Measurements from ENCODE around the gene NUMBL.
"Not testable (repeated sequence)": the region's sequence is repeated elsewhere in the genome, so short reads cannot be mapped to it uniquely, and the experiment has no call there.

The NUMBL gene

GRCh38 chr19:40659116-40659515 is 31.3 kb downstream of the NUMBL start:
- Histone ChIP-seq H3K36me3 (ENCODE audit: insufficient read depth) (no peaks in the 10 kb centered on the region), H2AFZ (ENCODE audit: low read depth) (no peak overlapping the region)

GRCh38 chr19:40658031-40658430 is 32.4 kb downstream of the NUMBL start:
- H3K4me1 ChIP-seq (ENCODE audit: low read depth, poor library complexity, severe bottlenecking), result no peaks in the 10 kb centered on the region
- H3K36me3 ChIP-seq (ENCODE audit: insufficient read depth), result no peaks in the 10 kb centered on the region
- H3K27me3 ChIP-seq (ENCODE audit: insufficient read depth, low read depth), result no peaks in the 10 kb centered on the region

More at GRCh38 chr19:40659116-40659515, 31.3 kb downstream of the NUMBL start:
- Histone ChIP-seq H4K20me1 (ENCODE audit: insufficient read depth) (no peaks in the 10 kb centered on the region), H3K27ac (no peak overlapping the region), H3K9ac (no peak overlapping the region), H3K4me3 (IDR thresholded peaks at IDR 0.05; ENCODE audit: insufficient read depth, low read depth, low read length) (no peak overlapping the region), H3K4me1 (ENCODE audit: low read depth, poor library complexity, severe bottlenecking) (no peaks in the 10 kb centered on the region), H3K27me3 (ENCODE audit: insufficient read depth, low read depth) (no peaks in the 10 kb centered on the region), H3K4me2 (no peak overlapping the region), H3K79me2 (ENCODE audit: insufficient read depth, low read depth) (no peaks in the 10 kb centered on the region)
- TF ChIP-seq, protein P1, sequence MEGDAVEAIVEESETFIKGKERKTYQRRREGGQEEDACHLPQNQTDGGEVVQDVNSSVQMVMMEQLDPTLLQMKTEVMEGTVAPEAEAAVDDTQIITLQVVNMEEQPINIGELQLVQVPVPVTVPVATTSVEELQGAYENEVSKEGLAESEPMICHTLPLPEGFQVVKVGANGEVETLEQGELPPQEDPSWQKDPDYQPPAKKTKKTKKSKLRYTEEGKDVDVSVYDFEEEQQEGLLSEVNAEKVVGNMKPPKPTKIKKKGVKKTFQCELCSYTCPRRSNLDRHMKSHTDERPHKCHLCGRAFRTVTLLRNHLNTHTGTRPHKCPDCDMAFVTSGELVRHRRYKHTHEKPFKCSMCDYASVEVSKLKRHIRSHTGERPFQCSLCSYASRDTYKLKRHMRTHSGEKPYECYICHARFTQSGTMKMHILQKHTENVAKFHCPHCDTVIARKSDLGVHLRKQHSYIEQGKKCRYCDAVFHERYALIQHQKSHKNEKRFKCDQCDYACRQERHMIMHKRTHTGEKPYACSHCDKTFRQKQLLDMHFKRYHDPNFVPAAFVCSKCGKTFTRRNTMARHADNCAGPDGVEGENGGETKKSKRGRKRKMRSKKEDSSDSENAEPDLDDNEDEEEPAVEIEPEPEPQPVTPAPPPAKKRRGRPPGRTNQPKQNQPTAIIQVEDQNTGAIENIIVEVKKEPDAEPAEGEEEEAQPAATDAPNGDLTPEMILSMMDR (conservative IDR thresholded peaks at IDR 0.05; ENCODE audit: low read depth, low read length), result no peak

GRCh38 chr19:40655684-40656083 is 34.8 kb downstream of the NUMBL start:
- H3K9ac ChIP-seq; H3K36me3 ChIP-seq (ENCODE audit: insufficient read depth): not testable (repeated sequence)

More at GRCh38 chr19:40658031-40658430, 32.4 kb downstream of the NUMBL start:
- no peak overlapping the region for H3K27ac ChIP-seq
- H3K4me3 ChIP-seq (IDR thresholded peaks at IDR 0.05; ENCODE audit: insufficient read depth, low read depth, low read length), result no peak overlapping the region
- H3K9ac ChIP-seq, result no peak overlapping the region
- TF ChIP-seq, protein P1 (conservative IDR thresholded peaks at IDR 0.05; ENCODE audit: low read depth, low read length), result no peak
- no peaks in the 10 kb centered on the region for H3K79me2 ChIP-seq (ENCODE audit: insufficient read depth, low read depth)
- H4K20me1 ChIP-seq (ENCODE audit: insufficient read depth), result no peaks in the 10 kb centered on the region
- no peak overlapping the region for H3K4me2 ChIP-seq
- H2AFZ ChIP-seq (ENCODE audit: low read depth), result no peak overlapping the region

GRCh38 chr19:40652303-40652702 is 38.1 kb downstream of the NUMBL start:
- H3K4me3 ChIP-seq (IDR thresholded peaks at IDR 0.05; ENCODE audit: insufficient read depth, low read depth, low read length); H3K79me2 ChIP-seq (ENCODE audit: insufficient read depth, low read depth); H3K9ac ChIP-seq; H3K4me2 ChIP-seq; H2AFZ ChIP-seq (ENCODE audit: low read depth); H4K20me1 ChIP-seq (ENCODE audit: insufficient read depth); H3K4me1 ChIP-seq (ENCODE audit: low read depth, poor library complexity, severe bottlenecking); H3K27ac ChIP-seq; H3K27me3 ChIP-seq (ENCODE audit: insufficient read depth, low read depth); H3K36me3 ChIP-seq (ENCODE audit: insufficient read depth): not testable (repeated sequence)

More at GRCh38 chr19:40655684-40656083, 34.8 kb downstream of the NUMBL start:
- not testable (repeated sequence) for H3K4me3 ChIP-seq (IDR thresholded peaks at IDR 0.05; ENCODE audit: insufficient read depth, low read depth, low read length); H3K4me1 ChIP-seq (ENCODE audit: low read depth, poor library complexity, severe bottlenecking); H3K79me2 ChIP-seq (ENCODE audit: insufficient read depth, low read depth); H3K27ac ChIP-seq; H2AFZ ChIP-seq (ENCODE audit: low read depth); H4K20me1 ChIP-seq (ENCODE audit: insufficient read depth); H3K4me2 ChIP-seq; H3K27me3 ChIP-seq (ENCODE audit: insufficient read depth, low read depth)

DNA sequence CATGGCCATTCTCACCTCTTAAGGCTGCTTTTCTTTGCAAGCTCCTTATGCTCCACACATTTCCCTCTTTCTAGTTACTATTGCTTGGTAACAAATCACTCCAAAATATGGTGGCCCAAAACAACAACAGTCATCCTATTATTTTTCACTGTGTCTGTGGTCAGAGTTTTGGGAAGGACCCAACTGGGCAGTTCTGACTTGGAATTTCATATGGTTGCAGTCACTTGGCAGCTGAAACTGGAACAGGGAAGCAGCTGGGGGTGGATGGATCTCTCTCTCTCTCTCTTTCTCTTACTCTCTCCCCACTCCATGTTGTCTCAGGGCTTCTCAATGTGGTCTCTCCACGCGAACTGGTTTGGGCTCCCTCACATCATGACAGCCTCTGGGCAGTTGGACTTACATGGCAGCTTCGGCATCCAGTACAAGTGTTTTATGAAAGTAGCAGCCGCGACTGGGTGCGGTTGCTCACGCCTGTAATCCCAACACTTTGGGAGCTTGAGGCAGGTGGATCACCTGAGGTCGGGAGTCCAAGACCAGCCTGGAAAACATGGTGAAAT is 39.6 kb downstream of the NUMBL start:
- Histone ChIP-seq H3K27me3 (ENCODE audit: insufficient read depth, low read depth) (no peaks in the 10 kb centered on the region), H3K4me1 (ENCODE audit: low read depth, poor library complexity, severe bottlenecking) (no peaks in the 10 kb centered on the region), H3K4me2 (no peak overlapping the region), H2AFZ (ENCODE audit: low read depth) (no peak overlapping the region), H3K36me3 (ENCODE audit: insufficient read depth) (no peaks in the 10 kb centered on the region), H3K9ac (no peak overlapping the region), H3K4me3 (IDR thresholded peaks at IDR 0.05; ENCODE audit: insufficient read depth, low read depth, low read length) (no peak overlapping the region), H4K20me1 (ENCODE audit: insufficient read depth) (no peaks in the 10 kb centered on the region), H3K79me2 (ENCODE audit: insufficient read depth, low read depth) (no peaks in the 10 kb centered on the region), H3K27ac (no peak overlapping the region)
- TF ChIP-seq, protein P1 (conservative IDR thresholded peaks at IDR 0.05; ENCODE audit: low read depth, low read length), result no peak

DNA sequence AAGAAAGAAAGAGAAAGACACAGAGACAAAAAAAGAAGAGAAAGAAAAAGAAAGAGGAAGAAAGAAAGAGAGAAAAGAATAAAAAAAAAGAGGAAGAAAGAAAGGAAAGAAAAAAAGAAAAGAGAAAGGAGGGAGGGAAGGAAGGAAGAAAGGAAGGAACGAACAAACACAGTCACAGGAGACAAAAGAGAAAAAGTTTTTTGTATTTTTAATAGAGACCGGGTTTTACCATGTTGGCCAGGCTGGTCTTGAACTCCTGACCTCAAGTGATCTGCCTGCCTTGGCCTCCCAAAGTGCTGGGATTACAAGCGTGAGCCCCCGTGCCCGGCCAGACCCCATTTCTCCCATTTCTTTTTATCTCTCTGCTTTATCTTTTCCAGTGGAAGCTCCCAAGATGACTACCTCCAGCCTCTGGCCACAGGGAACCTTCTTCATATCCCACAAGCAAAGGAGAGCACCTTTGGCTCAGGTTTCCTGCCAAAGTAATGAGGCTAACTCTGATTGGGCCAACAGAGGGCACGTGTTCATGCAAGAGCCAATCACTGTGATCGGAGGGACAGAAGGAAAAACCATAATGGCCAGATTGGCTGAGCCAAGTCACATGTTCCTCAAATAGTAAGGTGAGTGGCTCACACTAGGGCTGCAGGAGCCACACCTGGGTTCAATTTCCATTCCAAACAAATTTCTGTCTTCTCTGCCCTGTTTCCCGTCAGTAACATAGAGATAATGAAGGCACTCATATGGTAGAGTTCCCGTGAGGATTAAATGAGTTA is 40.4 kb downstream of the NUMBL start:
- H3K4me1 ChIP-seq (ENCODE audit: low read depth, poor library complexity, severe bottlenecking); H3K4me3 ChIP-seq (IDR thresholded peaks at IDR 0.05; ENCODE audit: insufficient read depth, low read depth, low read length); H3K79me2 ChIP-seq (ENCODE audit: insufficient read depth, low read depth); H3K27ac ChIP-seq; H3K27me3 ChIP-seq (ENCODE audit: insufficient read depth, low read depth); H3K36me3 ChIP-seq (ENCODE audit: insufficient read depth); H3K4me2 ChIP-seq; H2AFZ ChIP-seq (ENCODE audit: low read depth); H4K20me1 ChIP-seq (ENCODE audit: insufficient read depth); H3K9ac ChIP-seq: not testable (repeated sequence)
